Stromal cell of bone marrow (primary cell): ENCODE results near the gene MFAP3.
"Not testable (repeated sequence)": the region's sequence is repeated elsewhere in the genome, so short reads cannot be mapped to it uniquely, and the experiment has no call there.

ENCODE experiments used
- DNase-seq: peaks from one replicate; pipeline ENCODE4 v3.0.0-alpha.2; 2012; ENCODE audit warnings: low read depth

Gene MFAP3

DNA sequence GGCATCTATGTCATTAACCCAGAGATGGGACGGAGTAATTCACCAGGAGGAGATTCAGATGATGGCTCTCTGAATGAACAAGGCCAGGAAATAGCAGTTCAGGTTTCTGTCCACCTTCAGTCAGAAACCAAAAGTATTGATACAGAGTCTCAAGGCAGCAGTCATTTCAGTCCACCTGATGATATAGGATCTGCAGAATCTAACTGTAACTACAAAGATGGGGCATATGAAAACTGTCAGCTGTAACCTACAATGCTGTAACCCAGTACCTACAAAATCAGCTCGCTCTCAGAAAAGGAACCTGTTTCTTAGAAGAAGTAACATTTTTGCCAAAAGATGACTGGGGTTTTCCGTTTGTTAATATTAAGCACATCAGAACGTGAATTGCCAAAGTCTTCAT is 14.7 kb downstream of the MFAP3 start:
- DNase-seq, result no peak

DNA sequence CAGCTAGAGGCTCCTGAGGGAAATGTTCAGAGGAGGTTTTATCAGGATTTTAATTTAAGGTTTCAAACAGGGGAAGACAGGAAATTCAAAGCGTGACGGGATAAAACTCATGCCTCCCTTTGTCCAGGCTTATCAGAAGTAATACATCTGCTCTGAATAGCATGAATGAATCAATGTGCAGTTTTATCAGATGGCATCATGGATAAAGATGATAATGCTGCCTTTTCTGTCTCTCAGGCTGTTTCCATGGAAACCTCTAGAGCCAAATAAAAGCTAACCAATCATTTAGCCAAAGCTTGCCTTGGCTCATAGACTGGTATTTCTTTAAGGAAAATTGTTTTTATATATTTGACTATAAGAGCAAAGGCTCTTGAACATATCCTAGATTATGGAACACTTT is 16.4 kb downstream of the MFAP3 start:
- DNase-seq, result no peak

DNA sequence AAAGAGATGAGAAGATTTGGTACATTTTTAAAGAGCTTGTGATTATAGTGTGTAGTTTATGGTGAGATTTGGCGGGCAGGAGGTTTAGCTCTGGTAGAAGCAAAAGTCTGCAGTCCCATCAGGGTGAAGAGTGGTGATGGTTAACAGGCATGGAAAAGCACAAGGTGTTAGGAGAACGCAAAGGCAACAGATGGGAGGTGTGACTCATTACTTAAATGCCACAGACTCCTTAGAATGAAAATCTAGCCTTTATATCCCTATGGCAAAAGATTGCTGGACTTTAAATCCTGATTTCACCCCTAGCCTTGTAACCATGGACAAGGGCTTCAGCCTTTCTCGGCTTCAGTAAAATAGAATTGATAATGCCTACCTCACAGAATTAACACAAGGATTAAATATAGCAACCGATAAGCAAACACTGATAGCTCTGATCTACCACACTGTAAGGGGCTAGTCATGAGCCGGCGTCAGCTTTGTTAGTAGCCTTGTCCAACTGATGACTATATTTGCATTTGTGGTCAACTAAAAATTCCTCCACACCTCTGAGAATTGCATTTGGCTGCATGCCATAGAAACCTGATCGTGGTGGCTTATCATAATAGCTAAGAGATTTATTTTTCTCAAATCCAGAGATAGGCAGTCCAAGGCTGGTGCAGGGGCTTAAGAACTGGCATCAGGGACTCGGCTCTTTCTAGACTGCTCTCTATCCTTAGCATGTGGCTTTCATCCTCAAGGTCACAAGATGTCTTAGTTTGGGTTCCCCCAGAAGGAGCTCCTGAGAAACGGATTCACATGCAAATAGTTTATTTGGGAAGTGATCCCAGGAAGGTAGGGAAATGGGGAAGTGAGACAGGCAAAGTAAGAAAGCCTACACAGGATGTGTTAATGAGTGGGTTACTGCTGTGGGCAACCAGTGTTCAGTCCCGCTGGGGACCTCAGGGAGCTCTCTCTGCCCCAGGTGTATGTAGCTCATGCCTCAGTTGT is 19.6 kb downstream of the MFAP3 start:
- no peak for DNase-seq

DNA sequence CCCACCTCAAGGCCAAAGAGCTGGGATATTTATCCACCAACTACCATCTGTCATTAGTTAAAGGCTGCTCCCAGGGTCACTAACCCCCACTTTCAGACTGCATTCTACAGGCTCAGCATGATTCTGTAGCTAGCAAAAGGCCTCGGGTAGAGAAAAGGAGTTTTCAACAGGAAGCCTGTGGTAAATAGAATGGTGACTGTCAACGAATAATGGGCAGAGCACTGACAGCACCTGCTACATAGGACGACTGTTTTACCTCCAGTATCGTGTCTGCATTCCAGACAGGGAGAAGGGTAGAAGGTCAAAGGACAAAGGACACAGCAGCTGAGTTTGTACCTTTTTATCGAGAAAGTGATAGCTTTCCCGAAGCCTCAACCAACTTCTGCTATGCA is 20.3 kb downstream of the MFAP3 start:
- DNase-seq, result no peak

DNA sequence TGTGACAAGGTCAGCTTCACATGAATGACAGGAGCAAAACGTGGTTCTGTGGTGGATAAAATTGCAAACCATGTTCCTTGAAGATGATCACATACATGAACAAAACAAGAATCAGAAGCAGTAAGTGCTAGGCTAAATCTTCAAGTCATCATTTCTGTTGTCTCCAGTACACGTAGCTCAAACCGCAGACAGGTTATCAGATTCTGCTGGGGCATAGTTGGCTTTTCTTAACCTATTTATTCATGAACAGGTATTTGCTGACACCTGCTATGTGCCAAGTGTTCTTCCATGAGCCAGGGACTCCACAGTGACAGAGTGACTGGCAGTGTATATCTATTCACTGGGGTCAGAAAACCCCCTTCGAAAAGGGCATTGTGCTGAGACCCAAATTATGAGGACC is 20.8 kb downstream of the MFAP3 start:
- DNase-seq, result no peak

DNA sequence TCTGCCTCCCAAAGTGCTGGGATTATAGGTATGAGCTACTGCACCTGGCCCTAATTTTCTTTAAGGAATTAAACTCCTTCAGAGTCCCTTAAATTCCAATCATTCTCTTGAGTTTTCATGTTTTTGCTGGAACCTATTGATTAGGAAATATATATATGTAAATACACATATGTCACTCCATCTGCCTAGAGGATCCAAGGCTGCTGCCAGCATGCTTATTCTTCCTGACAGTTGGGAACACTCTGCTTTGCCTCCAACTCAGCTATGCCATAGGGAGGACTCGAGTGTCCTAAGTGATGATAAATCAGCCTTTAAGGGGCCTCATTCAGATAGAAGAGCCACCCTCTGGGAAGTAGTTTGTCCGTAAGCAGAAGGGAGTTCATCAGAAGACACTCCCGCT is 21.8 kb downstream of the MFAP3 start:
- no peak for DNase-seq

DNA sequence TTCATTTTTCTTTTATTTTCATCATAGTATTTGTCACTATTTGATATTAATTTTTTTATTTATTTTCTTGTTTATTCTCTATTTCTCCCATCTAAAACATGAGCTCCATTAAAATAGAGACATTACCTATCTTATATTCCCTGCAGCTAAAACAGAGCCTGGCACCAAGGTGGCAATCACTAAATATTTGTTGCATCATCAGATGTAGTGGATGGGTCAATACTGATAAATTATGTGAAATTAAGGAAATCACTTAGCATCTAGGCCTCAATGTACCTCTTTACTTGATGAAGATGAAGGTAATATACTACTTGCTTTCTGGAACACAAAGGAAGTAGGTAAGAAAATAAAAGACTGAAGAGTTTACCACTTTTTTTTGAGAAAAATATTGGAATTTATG is 24.6 kb downstream of the MFAP3 start:
- no peak for DNase-seq

DNA sequence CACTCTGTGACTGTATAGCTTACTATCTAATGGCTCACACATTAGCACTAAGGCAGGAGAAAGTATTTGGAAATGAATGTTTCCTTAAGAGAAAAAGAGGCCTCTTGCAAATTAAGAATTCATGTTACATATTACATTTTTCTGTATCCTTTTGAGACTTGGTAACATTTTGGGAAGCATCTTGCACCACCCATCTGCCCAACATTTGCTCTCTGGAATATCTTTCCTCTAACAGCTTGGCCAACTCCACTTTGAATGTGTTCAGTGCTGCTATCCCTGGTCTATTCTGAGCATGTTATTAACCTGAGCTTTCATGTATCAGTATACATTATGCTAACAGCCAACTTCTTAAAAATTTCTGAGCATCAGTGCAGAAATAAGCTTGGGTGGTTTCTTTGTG is 27.2 kb downstream of the MFAP3 start:
- DNase-seq, result no peak

DNA sequence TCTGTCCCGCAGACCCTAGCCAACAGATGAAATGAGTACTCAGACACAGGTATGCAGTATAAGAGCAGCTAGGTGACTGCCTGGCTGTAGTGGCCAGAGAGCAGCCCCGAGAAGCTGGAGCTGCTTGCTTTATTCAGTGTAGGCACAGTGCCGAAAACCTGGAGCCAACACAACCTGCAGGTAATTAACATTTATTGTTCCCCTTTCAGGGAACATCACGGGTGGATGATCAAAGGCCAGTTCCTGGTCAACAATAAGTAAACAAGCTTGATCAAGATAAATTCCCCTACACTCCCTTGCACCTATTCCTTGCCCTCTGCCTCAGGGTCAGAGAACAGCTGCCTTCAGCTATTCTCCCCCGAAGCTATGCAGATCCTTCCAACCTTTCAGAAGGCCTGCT is 31.1 kb downstream of the MFAP3 start:
- not testable (repeated sequence) for DNase-seq

DNA sequence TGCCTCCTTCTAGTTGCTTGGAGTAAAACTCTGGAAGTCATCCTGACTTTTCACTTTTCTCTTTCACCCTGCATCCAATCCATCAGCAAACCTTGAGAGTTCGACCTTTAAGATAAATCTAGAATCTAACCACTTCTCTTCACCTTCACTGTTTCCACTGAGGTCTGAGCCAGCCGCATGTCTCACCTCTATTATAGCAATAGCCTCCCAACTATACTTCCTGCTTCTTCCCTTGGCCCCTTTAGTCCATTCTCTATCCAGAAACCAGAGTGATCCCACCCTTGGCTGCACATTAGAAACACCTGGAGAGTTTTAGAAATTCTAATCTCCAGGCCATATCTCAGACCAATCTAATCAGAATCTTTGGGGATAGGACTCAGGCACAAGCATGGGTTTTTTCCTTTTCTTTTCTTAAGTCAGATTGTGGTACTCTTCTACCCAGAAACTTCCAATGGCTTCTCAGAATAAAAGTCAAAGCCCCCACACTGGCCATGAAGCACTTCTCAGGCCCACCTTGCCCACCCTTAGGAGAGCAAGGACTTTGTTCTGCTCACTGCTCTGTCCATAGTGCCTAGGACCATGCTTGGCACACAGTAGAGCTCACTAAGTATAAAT is 33.1 kb downstream of the MFAP3 start:
- no peak for DNase-seq

DNA sequence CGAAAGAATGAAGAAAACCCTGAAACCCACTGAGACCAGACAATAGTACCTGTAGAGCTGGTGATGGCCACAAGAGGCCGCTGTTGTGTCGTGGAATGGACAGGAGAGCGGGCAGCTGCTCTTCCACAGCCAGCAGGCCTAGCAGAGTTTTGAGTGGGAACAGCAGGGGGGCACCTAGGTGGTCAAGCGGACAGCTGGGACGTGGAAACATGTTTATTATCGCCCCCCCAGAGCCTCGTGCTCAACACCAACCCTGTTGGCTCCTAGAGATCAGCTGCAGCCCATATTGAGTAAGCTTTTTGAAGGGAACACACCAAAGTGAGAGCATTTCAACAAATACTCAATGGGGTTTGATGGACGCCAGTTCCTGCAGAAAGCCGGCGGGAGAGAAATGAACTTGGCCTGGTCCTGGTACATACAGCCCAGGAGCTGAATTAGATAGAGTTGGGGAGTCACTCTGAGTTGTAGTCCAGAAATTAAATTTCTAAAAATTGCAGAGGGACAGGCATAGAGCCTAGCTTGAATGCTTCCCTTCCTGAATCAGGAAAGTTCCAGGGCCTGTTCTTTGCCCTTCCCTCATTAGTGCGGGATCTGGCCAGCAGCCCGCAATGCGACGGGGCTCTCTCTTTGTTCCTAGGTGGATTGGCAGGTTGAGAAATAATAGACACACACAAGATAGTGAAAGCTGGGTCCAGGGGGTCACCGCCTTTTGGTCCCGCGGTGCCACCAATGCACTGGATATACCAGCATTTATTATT is 33.8 kb downstream of the MFAP3 start:
- peak; percentile 51 for DNase-seq

DNA sequence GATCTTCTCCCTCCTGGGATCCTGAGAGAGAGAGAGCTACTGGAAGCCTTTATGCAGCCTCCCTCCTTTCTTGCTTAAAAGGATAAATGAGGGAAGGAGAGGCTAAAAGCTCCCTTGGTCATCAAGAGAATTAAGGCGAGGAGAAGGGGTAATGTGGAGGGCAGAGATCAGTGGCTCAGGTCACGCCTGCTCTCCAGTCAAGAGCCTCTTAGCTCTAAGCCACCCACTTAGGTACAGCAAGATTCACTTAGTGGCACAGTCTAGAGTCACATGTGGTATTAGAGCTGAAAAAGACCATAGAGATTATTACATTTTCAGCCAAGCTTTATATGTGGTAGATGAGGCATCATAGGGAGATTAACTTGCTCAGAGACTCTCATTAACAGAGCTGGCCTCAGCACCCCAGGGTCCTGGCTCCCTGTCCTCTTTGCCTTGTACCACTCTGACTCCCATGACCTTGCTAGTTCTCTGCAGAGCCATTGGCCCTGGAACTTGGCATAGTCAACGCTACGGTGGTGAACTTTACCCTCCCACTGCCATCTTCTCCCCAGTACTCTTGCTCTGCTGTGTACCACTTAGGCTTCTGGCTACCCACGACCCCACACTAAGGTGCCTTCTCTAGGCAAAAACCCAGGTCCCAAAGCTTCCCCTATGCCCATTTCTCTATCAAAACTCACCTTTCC is 37.6 kb downstream of the MFAP3 start:
- no peak for DNase-seq

DNA sequence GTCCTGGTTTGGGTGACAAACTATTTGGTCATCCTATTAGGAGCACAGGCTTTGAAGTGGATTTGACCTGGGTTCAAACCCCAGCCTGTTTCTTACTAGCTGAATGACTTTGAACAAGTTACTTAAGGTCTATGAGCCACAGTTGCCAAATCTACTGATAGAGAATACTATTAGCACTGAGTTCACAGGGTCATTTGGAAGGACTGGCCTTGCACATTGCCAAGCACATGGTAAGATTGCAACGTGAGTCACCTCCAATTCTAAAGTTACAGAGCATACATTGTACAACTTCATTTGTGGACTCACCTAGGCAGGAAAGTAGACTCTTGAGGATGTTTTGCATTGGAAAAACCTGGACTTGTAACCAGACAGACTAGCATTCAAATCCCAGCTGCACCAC is 38.9 kb downstream of the MFAP3 start:
- no peak for DNase-seq

DNA sequence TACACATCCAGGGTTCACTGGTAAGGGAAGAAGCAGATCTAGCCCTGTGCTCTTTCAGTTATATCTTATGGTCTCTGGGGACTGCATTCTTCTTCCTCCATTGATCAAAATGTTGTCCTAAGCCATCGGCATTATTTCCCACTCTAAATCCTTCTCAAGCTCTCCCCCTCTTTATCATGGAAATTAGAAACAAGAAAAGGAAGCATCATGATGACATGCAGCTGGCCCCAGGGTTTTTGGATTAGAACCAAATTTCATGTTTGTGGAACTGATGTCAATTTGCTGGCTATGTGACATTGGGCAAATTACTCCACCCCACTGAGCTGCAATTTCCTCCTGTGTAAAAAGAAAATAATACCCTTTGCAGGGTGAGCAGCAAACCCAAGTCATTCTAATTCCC is 39.5 kb downstream of the MFAP3 start:
- DNase-seq, result no peak

DNA sequence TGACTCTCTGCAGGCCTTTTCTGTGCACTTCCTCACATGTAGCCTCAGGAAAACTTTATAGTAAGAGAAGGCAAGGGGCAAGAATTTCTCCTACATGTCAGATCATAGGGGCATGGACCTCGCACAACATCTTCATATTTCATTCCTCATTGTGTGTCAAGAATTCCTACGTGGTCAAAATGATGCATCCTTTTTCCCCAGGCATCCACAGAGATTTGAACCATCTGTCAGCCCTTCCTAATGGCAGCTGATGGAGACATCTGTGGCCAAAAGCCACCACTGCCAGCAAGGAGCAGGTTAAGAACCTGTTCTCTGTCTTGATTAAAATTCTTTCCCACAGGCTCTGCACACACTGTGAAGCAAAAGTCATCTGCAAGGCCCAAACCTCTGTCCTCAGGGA is 42.5 kb downstream of the MFAP3 start:
- DNase-seq, result no peak

DNA sequence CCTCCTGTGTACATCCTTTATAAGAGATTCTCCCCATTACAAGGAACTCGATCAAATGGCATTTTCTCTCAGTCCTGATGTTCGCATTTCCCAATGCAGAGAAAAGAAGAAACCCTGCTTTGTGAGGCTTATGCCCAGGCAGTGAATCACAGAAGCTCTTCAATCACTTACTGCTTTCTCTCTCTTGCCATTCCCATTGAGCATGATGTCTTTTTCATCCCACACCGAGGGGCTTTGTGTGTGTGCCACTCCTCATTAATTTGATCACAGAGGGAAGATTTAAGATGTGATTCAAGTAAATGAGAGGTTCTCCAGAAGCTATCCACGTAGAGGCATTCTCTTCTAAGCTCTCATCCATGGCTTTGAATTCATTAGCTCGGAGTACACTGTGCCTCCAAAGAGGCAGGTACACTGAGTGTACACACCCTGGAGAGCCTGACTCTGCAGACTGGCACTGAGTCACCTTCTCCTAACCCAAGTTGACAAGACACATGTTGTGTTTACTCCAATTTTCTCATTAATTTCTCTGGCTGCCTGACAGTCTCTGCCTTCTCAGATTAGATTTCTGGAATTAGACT is 45.4 kb downstream of the MFAP3 start:
- no peak for DNase-seq

DNA sequence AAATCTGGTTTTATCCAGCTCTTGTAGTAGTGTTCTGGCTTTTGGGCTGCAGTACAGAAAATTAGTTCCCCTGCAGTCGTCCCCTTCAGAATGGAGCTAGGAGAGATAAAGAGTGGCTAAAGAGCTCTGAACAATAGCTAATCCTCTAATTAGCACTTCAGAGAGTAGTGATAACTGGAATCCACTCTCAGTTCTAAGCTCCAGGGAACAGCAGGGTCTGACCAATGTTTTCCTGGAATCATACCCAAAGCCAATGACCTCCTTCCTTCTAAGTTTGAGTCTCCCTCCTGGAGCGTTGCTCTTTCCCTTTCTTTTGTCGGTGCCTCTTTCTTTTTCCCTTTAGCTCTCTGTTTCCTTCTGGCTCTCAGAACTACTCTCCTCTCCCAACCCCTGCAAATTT is 47.4 kb downstream of the MFAP3 start:
- no peak for DNase-seq

DNA sequence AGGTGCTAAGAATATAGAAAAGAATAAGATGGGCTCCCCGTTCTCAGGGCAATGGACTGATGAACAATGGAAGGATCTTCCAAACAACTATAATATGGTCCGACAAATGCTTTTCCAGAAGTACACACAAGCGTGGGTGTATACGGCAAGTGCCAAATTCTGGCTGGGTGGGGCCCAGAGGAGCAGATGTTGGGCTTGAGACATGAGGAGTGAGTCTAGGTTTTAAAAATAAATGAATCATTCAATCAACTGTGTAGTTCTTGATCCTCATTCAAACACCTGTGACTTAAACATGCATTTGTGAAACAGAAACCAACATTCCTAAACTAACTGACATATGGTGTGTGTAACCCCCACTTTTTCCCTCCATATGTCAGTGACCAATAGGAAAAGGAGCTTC is 47.9 kb downstream of the MFAP3 start:
- no peak for DNase-seq

DNA sequence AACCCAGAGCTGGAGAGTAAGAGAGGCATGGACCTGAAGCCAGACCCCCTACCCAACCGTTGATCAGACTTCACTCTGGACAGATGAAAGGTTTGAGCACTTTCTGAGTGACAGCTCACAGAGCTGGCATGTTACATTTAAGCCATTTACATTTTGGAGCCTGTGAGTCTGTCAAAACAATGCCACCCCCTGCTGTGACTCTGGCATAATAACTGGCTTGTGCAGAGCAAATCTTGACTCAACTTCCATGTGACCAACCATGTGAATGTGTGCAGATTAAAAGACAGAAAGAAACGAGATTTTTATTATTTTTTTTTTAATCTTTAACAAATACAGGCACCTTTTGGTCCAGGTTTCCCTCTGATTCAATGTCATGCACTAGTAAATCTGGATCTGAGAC is 48.5 kb downstream of the MFAP3 start:
- peak; percentile 39 for DNase-seq

DNA sequence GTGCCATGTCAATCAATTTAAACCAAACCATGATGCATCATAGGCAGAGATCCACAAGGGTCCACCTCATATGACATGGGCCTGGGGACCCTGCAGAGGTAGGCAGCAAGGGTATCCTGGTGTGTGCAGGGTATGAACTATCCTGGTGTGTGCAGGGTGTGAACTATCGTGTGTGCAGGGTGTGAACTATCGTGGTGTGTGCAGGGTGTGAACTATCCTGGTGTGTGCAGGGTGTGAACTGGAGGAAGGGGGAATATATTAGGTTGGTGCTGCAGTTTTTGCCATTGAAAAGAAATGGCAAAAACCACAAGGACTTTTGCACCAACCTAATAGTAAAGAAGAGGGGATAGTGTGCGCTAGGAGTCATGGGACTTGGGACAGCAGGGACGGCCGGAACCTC is 50.0 kb downstream of the MFAP3 start:
- DNase-seq, result no peak

DNA sequence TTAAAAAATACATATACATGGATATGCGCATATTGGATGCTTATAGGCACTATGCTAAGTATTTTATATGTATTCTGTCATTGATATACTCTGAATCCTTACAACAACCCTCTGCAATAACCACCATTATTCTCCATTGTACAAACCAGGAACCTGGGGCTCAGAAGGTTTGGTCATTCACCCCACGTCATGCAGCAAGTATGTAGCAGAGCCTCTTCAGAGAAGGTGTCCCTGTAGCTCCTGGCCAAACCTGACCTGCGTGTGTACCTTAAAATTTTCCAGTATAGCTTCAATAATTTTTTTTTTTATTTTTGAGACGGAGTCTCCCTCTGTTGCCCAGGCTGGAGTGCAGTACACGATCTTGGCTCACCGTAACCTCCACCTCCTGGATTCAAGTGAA is 51.9 kb downstream of the MFAP3 start:
- no peak for DNase-seq
